ENCODE measurements around the gene CACNA1A.
"Not testable (repeated sequence)": the region's sequence is repeated elsewhere in the genome, so short reads cannot be mapped to it uniquely, and the experiment has no call there.

GRCh38 chr19:13178291-13178690 is 328.0 kb downstream of the CACNA1A start:
- not testable (repeated sequence) for TF ChIP-seq EZH2 (IDR thresholded peaks at IDR 0.05; ENCODE audit: insufficient read depth, poor library complexity, severe bottlenecking); EZH2phosphoT487 (IDR thresholded peaks at IDR 0.05; ENCODE audit: insufficient read depth, low read depth)

Data from GM23248 (cell line).